Cardiac ventricle fibroblast (primary cell): Measurements from ENCODE around the gene TMPRSS9. TPM values are rescaled to one million over a fixed set of nuclear protein-coding genes. Genes with fewer than 3 reads are reported as not detected.

Source experiments
- total RNA-seq: library from RNA; depleted of rRNA; stranded (reverse); fragments of >200 nt; gene quantifications from 2 replicates; pipeline ENCODE4 v1.2.3, GENCODE V29; 2015

The TMPRSS9 gene
- total RNA-seq: not detected in 2 replicates

DNA sequence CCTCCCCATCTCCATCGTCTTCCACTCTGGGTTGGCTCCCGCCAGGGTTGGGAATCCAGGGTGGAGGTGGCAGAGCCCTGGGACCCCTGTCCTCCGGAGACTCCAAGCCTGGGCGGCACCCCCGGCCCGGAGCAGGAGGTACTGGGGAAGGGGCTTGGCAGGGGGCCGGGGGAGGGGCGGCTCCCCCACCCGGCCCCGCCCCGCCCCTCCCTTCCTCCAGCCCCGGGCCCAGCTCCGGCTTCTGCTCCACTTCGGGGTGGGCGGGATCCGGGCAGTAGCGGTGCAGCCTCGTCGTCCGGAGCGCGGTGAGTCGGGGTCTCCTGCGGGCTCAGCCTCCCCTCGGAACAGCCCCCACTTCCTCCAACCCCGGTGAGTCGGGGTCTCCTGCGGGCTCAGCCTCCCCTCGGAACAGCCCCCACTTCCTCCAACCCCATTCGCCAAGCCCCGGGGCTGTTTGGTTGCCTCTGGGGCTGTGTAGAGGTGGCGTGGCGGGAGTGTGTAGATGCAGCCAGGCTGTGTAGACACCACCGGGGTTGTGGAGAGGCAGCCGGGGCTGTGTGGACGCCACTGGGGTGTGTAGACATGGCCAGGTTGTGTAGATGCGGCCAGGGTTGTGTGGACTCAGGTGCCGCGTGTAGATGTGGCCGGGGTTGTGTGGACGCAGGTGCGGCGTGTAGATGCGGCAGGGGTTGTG, at the start of gene TMPRSS9:
TMPRSS9 (plus strand) TSS at position 274 of the 694 bp plus-strand sequence. CDS start 29,521 bp downstream, outside the sequence.

GRCh38 chr19:2328401-2329148, 31.5 kb upstream of the TMPRSS9 start, which contains the start of the genes LSM7 and SPPL2B:
Gene LSM7, minus strand, starts transcription at chr19:2328586. Its CDS starts 20 bp downstream, at chr19:2328566.
Gene SPPL2B, plus strand, starts transcription at chr19:2328684. Its CDS starts 26 bp downstream, at chr19:2328710.

DNA sequence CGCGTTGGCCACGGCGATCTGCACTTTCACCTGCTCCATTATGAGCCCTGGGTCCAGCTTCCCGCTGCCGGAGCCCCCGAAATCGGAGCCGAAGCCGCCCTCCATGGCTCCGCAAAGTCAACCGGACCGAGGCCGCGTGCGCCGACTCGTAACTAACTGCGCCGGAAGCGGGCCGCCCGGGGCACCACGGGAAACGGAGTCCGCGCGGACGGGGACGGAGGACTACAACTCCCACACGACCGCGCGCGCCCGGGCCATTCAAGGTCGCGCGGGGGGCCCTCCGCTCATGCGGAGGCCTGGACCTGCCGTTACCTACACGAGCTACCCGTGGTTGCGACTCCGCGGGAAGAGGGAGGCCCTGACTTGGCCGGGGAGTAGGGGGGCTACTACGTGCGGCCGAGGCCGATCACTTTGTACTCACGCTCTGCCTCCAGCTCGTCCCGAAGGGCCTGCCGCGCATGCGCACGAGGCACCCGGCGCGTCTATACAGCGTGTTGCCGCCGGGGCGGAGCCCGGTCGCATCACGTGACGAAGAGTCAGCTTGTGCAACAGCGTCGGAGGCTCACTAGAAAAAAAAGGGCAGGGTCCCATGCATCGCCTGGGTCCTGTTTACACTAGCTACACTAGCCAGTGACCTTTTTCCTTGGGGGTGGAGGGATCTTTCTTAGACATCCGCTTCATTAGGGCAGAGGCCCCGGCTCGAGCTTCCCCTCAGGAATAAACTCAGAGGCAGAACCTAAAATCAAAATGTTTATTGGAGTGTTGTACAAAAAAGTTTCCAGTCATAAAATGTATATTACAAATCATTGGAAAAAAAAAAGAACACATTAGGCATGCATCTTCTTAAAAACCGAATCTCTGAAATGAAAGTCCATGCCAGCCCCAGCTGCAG, 67.6 kb downstream of the TMPRSS9 start, which contains the start of gene TIMM13:
TIMM13 (minus strand) TSS at position 158 of the 892 bp plus-strand sequence; CDS start at position 105, 53 bp downstream.

Other genes with a start within 250 kb of the TMPRSS9 start
- gene AP3D1, start 208.7 kb upstream of the TMPRSS9 start, total RNA-seq: 79.8 and 87.5 TPM in 2 replicates
- gene DOT1L, start 196.3 kb upstream of the TMPRSS9 start, total RNA-seq: 6.4 and 6.6 TPM in 2 replicates
- gene PLEKHJ1, start 123.9 kb upstream of the TMPRSS9 start, total RNA-seq: 44.6 and 47.2 TPM in 2 replicates
- gene SF3A2, start 123.4 kb upstream of the TMPRSS9 start, total RNA-seq: 36.3 and 60.0 TPM in 2 replicates
- 0.31 and 0.39 TPM in 2 replicates for gene AMH, start 110.9 kb upstream of the TMPRSS9 start, total RNA-seq
- gene JSRP1, start 103.8 kb upstream of the TMPRSS9 start, total RNA-seq: not detected in 2 replicates
- not detected in 2 replicates for gene PEAK3, start 78.1 kb upstream of the TMPRSS9 start, total RNA-seq
- not detected in 2 replicates for gene LINGO3, start 52.1 kb upstream of the TMPRSS9 start, total RNA-seq
- gene LSM7, start 31.7 kb upstream of the TMPRSS9 start, total RNA-seq: 88.4 and 100 TPM in 2 replicates
- 24.6 and 26.0 TPM in 2 replicates for gene SPPL2B, start 31.6 kb upstream of the TMPRSS9 start, total RNA-seq
- gene TIMM13, start 67.3 kb downstream of the TMPRSS9 start, total RNA-seq: 37.6 and 44.0 TPM in 2 replicates
- 24.1 and 26.4 TPM in 2 replicates for gene LMNB2, start 96.7 kb downstream of the TMPRSS9 start, total RNA-seq
- gene GADD45B, start 115.9 kb downstream of the TMPRSS9 start, total RNA-seq: 42.2 and 60.7 TPM in 2 replicates